GM19099 (cell line): Measurements from ENCODE around the gene NHSL2.

Experiments
- POLR2A ChIP-seq: IDR thresholded peaks from 3 replicates; pipeline ENCODE4 v1.6.1; 2011; ENCODE audit warnings: low read depth; ENCODE audit not compliant: insufficient read length; ENCODE audit errors: extremely low read depth

NHSL2 gene

DNA sequence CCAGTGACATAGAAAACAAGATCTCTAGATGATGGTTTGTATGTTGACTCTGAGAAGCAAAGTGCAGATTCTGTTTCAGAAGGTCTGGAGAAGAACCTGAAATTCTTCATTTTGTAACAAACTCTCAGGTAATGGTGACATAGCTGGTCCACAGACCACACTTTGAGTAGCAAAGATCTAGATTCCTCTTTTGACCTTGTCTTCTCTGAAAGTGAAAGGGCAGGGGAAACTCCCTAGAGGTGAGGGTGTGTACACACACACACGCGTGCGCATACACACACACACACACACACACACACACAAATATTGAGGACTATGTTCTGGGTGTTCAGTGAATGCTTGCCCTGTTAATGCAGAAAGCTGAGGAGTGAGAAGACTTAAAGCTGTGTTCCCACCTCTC is 110.1 kb downstream of the NHSL2 start:
- no peak for TF ChIP-seq POLR2A

DNA sequence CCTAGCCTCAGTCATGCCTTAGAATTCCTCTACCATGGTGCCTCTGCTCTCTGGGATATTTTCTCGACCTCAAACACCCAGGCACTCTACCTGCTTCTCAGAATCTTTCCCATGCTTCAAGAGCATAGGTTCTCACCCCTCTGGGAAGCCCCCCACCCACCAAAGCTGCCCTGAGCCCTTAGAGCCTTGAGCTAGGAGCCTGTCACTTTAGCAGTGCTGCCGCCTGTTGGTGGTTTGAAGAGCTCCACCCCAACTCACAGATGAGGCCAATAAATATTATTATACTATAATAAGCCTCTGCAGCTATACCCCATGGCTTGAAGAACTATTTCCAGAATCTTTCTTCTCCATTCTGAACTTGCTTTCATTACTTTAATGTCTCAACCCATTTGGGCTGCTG is 111.3 kb downstream of the NHSL2 start:
- TF ChIP-seq POLR2A: no peak

DNA sequence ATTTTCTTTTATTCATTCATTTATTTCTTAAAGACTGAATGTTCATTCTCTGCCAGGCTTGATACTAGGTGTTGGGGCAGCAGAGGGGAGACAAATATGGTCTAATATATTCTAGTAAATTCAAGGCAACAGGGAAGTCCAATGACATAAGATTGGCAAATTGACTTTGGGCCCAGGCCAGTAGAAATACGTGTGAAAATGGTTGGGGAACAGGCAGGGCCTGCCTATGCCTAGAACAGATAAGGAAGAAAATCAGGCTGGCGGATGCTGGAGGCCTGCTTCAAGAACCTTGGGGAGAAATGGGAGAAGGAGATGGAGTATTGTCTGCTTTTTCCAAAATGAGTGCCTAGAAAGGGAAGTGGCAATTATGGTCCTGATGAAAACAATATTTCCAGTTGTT is 112.4 kb downstream of the NHSL2 start:
- TF ChIP-seq POLR2A: no peak

DNA sequence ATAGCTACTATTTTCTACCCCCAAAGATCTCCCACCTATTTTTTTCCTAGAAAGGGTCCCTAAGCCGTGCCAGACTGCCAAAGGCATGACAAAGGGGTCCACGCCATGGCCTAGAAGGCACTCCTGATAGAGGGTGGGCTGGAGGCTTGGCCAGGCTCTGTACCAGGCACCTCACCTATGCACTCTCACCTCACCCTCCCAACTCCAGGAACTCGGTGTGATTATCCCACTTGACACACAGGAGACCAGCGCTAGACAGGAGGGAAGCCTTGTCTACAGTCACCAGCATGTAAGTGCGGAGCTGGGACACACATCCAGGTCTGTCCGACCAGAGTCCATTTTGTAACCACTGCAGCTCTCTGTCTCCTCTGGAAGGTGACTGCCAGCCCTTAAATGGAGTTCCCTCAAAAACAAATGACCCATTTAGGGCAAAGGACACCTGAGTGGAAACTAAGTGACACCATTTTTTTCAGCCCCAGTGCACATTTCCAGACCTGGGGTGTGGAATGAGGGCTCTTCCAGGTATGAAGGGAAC is 114.7 kb downstream of the NHSL2 start:
- TF ChIP-seq POLR2A: no peak

DNA sequence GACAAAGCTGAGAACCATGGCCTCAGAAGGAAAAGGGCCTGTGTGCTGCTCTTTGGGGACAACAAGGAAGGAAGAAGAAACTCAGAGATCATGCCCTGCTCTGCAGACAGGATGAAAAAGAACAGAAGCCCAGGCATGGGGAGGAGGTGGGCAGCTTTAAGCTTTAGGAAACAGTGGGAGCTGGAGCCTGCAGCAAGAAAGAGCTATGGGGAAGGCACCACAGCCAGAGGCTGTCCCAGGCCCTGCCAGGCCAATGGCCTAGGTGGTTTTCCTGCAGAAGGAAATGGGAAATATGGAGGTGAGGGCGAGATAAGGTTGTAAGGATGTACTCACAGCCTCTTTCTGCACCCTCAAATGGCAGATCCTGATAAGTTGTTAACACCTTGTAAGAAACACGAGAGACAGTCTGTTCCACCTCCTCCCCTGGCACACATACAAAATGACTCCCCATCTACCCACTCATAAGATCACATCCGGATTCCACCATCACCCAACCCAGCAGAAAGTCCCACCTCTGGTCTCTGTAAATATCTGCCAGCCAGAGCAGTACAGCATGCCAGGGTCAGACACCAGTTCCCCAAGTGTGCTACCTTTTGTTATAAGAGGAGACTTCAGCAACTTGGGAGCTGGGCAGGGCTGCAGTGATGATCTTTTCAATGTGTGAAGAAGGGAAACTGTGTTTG is 115.8 kb downstream of the NHSL2 start:
- no peak for TF ChIP-seq POLR2A

DNA sequence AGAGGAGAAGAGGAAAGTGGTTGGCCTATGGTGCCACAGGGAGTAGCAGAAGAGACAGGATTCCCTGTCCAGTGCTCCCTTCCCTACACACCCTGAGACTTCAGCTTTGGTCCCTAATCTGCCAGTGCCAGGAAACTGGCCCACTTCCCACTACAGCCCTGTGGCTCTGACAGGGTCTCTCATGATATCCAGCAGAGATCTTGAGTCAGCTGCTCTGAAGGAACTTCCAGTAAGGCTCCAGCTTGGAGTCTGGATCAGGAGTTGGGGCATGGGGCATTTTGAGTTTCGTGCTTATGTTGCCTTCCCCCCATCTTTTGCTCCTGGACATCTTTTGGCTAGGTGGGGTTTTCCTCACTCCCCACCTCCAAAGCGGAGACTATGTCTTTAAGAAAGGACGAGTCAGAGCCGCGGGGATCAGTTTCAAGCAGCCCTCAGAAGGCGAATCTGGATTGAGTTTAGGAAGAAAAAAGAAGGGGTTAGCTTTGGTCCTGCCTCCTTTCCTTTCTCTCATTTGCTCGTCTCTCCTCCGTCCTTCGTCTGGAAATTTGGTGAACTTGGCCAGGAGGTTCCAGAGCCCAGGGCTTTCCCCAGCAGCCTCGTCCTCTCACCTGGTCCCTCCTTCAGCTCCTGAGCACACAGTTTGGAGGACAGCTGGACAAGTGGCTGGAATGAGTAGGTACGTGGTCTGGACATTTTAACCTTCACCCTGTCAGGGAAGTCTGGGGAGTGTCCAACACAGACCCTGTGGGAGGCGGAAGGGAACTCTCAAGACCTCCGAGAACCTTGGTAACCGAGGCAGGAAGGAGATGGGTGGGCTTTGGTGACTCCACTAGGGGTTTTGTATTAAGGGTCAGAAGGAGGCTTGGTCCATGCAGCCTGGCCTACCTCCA is 116.6 kb downstream of the NHSL2 start:
- TF ChIP-seq POLR2A: no peak

DNA sequence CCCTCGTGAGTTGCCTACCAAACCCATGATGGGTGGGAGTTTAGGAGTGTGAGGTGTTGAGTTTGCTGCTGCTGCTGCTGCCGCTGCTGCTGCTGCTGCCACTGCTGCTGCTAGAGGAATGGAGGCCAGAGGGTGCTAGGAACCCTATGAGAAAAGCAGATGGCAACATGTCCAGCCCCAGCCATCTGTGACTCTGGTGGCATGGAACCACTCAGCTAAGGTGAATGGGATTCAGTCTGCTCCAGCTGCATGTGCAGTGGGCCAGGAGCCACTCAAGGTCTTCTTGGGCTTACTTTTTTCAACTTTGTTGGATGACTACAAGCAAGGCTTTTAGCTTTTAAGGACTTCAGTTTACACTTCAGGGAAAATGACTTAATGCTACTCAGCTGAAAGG is 117.3 kb downstream of the NHSL2 start:
- TF ChIP-seq POLR2A: no peak

DNA sequence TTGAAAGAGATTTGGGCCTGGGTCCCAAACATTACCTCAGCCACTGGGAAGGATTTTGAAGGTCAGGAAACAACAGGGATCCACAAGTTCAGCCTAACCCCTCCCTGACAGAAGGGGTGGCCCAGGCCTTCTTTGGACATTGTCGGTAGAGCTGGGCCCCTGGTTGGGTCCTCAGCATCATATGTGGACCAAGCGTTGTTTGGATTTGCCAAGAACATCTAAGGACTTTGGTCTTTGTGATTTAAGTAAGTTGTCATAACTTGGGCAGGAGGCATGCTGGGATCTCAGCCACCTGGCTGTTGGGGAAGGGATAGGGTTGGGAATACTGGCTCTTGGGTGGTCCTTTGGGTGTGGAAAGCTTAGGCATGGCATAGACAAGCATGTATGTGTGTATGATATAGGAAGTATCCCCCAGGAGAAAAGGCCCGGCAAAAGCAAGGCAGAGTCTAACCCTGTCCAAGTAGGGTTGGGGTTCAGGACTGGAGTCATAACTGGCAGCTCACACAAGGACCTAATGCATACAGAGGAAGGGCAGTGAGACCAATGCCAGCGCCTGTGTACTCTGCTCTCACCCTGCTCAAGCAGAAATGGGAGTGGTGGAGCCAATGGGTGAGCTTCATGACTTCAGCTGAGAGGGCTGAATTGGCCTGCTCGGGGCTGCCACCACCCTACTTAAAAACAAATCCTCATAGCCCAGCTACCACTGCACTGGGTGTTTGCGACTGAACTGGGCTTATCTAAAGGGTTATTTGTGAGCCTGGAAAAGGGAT is 118.2 kb downstream of the NHSL2 start:
- no peak for TF ChIP-seq POLR2A

DNA sequence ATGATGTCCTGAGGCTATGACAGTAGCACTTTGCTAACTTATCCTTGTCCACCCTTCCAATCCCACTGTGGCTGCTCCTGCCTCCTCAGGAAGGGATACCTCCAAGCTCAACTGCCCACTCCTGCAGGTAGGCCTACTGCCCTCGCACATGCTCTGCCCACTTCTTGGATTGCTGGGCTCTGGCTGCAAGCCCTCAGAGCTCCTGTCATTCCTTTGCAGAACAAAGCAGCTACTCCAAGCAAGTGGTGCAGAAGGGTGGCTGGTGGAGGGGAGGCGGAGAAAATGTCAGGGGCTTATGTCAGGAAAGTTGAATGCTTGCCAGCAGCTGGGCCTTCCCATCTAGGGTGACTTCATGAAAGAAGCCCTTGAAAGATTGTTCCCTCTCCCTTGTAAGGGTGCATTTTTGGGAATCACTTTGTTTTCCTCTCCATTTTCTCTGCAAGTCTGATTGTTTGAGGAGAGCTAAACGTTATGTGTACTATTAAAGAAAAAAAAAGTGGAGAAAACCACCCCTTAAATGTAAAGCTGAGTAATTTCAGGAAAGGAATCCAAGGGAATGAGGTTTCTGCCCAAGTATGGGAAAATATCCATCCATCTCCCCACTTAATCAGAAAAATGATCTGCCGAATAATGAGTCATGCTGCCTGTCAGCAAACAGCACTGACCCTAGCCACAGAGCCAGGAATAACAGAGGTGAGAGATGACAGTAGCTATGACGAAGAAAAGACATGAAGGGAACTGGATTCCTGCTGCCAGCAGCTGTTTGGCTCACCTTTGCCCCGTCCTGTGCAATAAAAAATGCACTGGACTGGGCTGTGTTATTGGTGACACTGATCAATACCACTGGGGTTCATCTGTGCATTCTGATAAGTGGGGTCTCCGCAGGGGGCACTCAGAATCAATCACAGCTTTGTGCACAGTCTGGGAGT is 119.1 kb downstream of the NHSL2 start:
- TF ChIP-seq POLR2A: no peak

DNA sequence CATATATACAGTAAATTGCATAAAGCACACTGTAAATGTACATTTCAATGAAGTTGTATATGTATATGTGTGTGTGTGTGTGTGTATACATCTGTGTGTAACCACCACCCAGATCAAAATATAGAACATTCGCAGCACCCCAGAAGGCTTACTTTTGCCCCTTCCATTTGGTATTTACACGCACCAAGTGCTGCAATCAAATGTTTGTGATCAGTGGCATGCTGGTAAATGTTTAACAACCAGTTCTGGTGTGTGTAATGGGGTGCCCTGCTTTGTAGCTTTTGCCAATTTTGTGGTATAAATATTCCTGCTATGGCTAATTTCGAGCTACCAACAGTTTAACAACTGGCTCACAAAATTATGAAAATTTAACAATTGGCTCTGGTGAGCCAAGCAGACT is 119.8 kb downstream of the NHSL2 start:
- no peak for TF ChIP-seq POLR2A

DNA sequence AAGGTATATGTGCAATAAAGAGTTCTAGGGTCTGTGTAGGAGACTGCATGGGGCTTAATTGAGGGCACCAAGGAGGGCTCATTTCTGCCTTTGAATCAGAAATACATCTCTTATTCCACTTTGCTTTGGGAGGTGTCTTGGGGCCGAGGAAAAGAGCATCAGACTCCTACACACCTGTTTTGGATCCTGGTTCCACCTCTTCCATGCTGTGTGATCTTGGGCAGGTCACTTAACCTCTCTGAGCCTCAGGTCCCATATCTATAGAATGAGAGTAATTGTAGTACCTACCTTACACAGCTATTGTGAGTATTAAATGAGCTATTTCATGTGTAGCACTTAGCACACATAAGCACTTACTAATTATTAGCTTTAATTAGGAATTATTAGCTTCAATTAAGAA is 120.5 kb downstream of the NHSL2 start:
- TF ChIP-seq POLR2A: no peak

DNA sequence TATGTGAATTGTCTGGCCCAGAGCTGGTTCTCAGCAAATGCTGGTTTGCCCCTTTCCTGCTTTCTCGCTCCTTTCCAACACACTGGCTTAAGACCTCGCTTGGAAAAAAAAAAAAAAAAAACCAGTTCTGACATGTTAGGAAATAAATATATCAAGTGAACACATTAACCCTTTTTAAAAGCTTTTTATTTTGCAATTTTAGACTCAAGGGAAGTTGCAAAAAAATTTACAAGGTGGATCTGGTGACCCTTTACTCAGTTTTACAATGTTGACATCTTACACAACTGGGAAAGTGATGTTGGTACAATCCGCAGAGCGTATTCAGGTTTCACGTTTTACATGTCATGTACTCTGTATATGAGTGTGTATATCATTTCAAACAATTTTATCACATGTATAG is 121.0 kb downstream of the NHSL2 start:
- no peak for TF ChIP-seq POLR2A

DNA sequence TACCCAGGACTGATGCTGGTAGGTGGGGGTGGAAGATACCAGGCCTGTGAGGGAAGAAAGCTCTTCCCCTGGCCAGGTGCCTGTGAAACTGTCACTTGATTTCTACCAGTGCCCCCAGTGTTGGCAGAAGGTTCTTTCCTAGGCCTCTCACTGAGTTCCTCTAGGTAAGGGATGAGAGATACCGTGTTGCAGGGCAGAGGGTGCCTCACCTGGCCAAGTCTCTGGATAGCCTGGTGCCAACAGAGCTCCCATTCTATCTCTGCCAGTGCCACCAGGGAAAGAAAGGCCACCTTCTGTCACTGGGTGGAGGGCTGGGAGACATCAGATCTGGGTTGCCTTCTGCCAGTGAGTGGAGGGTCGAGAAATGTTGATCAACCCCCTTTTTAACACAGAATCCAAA is 127.0 kb downstream of the NHSL2 start:
- TF ChIP-seq POLR2A: no peak

DNA sequence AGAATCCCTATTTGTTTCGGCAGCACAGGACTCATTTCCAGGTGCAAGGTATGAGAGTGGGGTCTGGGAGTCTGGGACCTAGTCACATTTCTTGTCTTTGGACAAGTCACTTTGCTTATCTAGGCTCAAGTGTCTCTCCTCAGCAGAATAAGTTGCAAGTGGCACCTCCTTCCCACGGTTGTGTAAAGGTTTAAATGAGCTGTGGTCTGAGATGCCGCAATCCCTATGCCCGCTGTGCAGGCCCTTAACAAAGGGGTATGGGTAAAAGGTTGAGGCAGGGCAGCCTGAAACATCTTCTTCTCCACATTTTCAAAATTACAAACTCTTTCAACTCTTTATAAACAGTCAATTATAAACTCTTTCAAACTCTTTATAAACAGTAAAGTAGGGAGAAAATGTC is 127.4 kb downstream of the NHSL2 start:
- no peak for TF ChIP-seq POLR2A
